Renal pelvis (tissue), 4 donors: Measurements from ENCODE around the gene ADARB2. TPM values are rescaled to one million over a fixed set of nuclear protein-coding genes. Genes with fewer than 3 reads are reported as not detected.

Experiments
- DNase-seq: peaks from one replicate; pipeline ENCODE4 v3.0.0-alpha.2; 2013
- polyA plus RNA-seq, 3 donors: library from polyadenylated mRNA; unstranded; fragments of 120-200 nt; gene quantifications; one replicate each; pipeline ENCODE4 v1.2.1, GENCODE V29; 2013; ENCODE audit not compliant: insufficient read length in 3 of 3

ADARB2 gene
- polyA plus RNA-seq, 3 donors, result 0.62 to 3.0 (median 1.1) TPM

DNA sequence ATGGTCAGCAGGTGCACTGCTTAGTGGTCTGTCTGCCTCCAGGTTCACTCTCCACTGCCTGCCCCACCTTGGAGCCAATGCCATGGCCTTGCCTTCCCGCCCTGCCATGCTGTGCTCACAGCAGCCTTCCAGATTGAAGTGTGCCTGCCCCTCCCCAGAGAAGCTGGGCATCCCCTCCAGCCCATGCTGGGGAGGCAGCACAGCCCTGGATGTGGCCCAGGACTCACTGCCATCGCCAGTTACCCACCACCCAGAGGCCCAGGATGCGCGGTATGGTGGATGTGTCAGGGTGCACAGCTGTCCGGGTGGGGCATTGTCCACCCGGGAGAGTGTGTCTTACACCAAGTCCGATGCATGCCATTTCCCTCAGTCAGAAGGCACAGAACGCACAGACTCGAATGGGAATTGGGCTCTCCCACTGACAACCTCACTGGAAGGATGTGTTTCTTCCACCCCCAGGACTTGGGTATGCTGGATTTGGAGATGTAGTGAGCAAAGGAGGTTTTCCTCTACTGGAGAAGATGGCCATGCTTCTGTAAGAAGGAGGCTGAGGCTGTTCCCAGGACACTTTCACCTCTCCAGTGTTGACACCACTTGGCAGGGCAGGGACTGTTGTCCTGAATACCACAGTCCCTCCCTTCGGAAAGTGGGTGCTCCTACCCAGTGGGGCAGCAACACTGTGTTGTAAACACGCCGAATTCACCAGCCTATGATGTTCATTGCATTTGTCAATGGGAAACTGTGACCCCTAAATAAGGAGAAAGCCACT is 122.0 kb downstream of the ADARB2 start:
- DNase-seq, result no peak

DNA sequence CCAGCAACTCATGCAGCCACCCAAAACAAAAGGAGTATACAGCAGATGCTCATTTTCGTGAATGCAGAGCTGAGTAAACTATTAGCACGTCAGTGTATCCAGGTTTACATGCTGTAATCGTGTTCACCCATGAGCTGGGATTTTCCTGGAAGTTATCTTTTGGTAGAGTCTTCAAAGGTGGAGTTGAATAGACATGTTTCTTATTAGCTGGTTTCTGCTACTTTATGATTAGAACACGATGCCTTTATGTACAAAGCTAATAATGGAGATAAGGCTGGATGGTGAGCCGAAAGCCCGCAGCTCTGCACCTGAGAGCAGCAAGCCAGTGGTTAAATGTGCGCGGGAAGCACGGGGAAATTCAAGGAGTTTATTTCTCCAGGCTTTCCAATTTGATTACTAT is 123.8 kb downstream of the ADARB2 start:
- no peak for DNase-seq

DNA sequence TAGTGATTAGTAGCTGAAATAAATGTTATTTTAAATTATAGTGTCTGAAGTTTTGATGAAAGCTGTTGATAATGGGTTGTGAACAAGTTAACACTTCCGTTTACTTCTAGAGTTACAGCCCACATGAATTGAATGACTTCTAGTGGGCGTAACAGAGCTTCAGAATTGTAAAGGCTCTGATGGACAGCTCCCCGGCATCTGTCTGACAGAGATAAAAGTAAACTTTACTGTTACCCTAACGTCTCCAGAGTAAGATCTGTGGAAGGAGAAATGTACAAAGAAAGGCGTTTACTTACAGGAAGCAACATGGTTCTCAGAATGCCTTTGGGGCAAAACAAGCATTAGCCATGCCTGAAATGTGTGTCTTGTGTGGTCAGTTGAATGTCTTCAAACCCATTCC is 124.4 kb downstream of the ADARB2 start:
- DNase-seq, result no peak

DNA sequence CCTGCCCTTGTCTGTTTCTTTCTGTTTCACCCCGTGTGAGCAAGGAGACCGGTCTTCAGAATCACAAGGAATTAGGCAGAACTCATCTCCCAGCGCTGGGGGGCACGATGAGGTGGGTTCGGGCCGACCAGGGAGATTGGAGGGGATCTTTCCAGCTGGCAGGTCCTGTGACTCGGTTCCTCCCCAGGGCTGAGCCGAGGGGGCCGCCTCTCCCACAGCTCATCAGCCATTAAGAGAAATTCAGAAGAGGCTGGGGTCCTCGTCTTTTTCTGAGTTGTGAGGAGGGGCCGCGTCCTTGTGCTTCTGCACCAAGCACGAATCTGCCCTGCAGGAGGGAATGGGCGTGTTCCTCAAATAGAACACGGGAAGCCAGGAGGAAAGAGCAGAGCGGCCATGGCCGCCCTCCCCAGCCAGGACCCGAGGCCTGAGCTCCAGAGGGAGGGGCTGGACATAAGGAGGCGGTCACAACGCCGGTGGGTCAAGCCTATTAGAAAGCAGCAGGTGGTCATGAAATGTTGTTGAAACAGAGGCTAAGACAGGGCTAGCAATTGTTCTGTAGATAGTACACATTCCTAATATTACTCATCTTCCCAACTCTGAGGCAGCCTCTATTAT is 125.3 kb downstream of the ADARB2 start:
- no peak for DNase-seq

DNA sequence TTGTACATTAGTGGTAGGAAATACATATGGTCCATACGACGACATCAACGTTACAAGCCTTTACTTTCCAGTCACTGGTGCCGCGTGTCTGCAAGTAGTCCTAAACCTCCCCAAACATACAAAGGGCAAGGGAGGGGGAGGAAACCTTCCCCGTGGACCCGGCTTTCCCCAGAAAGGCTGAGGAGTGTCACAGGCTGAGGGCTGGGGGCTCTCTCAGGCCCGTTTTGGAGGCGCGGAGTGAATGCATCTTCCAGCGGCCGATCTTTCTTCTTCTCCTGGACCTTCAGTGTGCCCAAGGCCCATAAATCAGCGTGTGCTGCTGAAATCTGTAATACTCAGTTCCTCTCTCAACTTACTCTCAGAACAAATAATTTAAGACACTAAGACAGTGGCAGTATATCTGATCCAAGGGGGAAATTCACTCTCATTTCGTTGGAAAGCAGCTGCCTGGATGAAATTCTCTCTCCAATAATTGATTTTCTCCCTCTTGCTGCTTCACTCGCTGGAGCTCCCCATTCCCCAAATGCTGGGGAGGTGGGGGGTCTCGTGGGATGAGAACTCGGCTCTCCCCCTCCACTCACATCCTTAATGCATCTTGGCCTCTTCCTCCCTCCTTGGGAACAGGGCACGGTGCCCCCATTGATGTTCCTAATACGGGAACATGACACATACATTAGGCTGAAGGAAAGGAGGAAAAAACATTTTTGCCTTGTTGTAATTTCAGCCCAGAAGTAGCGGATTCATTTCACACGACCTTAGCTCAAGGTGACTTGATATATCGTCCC is 126.1 kb downstream of the ADARB2 start:
- no peak for DNase-seq

DNA sequence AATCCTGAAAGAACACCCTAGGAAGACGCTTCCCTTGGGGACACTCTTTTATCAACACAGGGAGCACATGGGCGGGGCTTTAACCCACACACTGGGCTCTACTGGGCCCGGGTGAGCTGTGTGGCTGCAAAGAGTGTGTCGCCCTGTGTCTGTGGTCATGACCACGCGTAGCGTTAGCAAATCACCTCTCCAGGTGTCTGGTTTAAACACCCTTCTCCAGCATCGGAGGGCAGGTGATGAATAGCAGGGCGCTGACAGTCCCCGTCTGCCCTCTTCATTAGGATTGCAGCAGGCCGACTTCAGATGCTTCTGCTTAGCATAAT is 127.7 kb downstream of the ADARB2 start:
- DNase-seq, result no peak

DNA sequence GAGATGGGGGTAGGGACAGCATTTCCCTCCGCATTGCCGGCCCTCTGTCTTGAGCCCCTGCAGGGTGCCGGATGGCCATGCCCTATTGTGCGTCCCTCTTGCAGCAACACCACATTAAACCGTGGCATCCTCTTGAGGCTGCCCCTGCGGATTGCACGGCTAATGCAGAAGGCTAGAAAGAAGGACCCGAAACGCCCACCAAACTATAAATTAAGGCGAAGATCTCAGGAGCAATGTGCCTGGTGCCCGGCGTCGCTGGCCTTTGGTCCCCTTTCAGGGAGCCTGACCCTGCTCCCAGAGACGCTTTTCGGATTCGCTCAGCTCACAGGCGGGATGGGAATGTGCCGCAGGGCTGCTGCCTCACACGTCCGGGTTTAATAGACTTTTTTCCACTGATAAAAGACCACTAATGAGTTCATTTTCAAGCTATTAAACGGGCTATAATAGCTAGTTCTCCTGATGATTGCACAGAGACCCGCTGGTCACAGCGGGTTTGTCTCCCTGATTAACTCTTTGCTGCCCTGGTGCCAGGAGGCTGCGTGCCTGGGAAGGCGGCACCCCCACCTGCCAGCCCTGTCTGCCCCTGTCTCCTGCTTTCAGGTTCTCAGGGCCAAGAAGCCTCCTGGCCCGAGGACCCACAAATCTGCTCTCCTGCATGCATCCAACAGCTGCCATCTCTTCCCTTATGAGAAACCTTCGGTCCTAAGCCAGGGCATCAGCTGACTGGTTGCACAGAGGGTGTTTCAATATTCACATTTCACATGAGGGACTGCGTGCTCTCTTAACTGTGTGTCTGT is 128.3 kb downstream of the ADARB2 start:
- DNase-seq, result no peak

DNA sequence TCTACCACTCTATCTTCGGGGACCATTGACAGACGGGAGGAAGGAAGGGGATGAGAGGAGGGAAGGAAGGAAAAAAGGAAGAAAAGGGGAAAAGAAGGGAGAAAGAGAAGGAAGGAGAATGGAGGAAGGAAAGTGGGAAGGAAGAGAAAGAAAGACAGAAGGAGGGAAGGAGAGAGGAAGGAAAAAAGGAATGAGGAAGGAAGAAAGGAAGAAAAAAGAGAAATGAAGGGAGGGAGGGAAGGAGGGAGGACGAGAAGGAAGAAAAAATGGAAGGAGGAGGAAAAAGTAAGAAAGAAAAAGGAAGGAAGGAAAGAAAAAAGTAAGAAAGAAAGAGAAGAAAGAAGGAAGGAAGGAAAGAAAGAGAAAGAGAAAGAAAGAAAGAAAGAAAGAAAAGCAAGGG is 128.9 kb downstream of the ADARB2 start:
- no peak for DNase-seq

DNA sequence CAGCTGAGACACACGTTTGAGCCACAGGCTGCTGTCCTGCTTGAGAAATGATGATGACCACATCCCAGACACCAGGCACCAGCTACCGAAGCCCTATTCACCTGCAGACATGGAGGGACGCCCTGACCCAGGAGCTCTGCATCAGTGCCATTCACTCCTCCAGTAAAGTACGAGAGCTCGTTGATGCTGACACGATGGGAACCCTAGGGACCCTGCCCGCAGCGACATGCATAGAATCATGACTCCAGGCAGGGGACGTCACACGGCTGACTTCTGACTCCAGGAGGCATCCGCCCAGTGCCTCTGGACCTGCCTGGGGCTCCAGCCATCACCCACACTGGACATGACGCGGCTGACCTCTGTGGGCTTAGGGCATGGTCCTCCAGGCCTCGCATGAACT is 129.9 kb downstream of the ADARB2 start:
- no peak for DNase-seq

DNA sequence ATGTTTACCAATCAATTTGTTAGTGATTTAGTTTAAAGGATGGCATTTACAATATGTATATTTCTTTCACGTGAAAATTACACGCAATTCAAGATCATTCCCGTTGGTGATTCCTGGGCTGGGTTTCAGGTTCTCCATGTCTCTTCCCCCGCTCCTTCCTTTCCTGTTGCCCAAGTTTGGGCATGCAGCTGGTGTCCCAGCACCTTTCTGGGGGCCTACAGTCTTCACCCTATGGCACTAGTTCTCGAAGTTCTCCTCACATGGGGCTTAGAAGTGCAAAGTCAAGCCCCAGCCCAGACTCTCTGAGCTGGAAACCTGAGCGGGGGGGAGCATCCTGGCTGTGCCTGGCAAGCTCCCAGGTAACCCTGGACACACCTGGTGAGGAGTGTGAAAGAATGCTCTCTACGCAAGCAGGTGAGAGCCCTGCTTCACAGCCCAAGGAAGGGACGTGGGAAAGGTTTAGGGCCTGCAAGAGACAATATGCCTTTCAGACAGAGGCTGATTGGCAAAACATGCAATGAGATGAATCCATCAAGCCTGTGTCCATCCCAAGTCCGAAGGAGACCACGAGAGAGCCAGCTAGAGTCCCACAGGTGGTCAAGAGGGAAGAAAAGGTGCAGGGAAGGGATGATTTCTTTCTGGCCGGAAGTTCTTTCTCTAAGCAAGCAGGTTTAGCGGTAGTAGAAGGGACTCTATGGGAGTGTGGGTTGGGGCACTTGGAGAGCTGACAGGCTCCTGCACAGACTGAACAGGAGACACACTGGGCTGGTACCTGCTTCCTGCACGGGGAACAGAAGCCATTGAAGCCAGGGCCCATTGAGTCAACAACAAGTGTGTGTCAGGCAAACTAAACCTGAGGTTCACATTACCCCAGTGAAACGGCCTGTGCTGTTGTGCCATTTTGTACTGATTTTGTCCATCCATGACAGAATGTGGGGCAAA is 131.1 kb downstream of the ADARB2 start:
- no peak for DNase-seq

DNA sequence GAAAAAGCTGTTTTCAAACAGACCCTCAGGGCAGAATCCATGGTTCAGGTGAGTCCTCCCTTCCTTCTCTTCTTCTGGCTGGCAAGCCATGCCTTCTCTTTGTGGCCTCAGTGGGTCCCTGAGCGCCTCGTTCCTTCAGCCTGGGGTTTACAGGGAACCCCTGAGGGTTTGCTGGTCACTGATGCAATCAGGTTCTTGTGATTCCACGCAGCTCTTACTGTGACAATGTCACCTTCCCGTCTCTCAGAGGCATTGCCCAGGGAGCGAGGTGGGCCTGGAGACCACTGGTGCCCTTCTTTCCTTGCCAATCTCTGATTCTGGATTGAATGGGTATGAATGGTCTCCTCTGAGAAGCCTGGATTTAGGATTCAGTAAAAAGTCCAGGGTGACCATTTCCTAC is 132.2 kb downstream of the ADARB2 start:
- DNase-seq, result no peak

DNA sequence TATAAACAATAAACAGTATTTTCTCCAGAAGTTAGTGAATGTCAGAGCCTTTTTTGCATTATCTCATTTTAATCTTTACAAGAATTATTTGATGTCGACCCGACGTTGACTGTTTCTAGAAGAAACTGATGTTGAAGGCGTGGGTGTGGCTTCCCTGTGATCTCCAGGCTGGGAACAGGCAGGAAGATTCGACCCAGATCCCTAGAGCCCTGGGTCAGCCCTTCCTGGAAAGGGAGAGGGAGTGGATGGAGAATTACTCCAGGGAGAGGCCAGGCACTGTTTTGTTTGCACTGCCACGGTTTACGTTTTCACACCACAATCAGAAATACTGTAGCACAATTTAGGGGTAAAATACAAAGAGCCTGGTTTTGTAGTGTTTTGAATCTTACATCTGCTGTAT is 133.1 kb downstream of the ADARB2 start:
- DNase-seq, result no peak

DNA sequence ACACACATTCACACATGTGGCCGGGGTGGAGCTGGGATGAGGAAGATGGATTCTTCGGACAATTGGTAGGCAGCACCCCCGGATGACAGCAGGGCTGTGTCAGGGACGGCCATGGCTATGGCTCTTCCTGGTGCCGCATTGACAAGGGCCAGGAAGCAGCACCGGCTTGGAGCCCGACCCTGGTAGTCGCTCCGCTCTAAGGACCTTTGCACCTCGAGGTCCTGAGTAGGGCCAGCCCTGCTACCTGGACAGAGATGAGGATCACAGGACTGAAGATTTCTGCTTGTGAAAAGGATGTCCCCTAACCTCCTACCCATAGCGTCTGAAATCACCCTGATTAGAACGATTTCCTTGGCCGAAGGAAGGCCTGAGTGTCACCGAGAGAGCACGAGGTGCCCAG is 134.1 kb downstream of the ADARB2 start:
- no peak for DNase-seq

DNA sequence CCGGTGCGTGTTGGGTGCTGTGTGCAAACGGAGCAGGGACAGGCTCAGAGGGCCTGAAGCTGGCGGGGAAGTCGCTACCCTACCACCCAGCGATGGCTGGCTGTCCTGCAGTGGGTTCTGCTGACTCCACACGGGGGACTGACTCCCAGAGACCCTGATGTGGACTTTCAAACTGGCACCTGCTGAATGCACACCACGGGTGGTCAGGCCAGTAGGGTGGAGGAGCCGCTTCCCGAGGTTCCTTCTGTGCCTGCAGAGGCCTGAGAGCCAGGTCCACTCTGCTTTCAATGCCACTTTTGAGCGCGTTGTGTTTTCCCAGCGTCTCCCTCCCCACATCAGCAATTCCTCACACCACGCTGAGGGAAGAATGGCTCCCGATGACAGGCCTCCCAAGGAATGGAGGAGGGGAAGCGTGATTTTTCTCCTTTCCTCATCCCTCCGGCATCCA is 135.3 kb downstream of the ADARB2 start:
- no peak for DNase-seq

DNA sequence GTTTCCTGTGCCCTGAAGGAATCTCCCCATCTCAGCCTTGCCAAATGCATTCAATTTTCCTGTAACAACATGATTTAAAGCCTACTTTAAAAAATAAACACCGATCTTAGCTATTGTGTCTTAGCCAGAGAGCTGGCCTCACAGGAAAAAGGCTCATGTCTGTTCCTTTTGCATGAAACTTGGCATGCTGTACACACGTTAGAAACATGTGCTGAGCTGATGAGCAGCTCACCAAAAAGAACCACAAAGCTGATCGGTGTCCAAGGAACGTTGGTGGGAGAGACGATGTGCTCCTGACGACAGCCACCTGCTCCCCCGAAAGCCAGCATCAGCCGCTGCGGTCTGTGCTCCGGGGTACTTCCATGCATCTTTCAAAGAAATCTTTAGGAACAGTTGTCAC is 135.9 kb downstream of the ADARB2 start:
- no peak for DNase-seq

DNA sequence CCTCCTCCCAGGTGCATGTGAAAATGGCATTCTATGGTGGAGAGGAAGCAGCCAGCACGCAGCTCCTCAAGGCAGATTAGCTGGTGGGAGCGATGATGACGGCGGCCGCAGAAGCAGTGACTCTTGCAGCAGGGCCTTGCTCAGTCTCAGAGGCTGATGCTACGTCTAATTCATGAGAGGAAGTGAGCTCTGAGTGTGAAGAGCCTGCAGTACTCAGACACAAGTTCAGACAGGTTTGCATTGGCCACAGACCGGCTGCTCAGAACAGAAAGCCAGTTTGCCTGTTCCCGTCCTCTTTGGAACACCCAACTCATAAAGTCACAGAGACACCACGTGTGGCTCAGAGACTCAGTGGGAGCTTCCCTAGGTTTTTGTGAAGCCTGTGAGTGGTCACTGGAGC is 136.5 kb downstream of the ADARB2 start:
- DNase-seq, result no peak

DNA sequence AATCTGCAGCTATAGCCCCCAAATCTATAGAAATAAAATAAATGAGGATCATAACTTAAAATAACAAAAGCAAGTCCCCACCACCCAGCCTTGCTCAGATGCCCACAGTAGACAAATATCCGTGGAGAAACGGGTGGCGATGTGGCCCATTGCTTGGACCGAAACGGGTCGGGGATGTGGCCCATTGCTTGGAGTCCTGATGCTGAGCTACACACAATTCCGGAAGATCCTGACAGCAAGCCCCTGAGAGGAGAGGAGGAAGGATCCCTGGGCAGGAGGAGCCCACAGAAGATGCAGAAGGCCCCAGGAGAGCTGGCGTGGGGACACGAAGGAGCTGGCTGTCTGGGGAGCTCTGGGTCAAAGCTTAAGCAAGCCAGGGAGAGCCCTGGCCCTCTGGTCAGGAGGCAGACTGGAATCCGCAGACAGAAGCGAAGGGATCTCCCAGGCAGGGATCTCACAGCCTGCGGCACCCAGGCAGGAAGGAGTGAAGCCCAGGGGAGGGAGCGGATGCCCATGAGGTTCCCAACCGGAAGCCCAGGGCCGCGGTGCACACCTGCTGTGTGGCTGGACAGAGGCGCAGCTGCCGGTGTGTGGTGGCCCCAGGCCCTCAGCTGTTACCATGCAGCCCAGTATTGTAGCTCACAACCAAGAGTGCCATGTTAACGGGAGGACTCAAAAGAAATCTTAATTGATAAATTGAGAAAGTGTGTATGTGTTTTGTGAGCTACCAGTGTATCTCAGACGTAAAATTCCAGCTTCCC is 138.8 kb downstream of the ADARB2 start:
- DNase-seq, result no peak

DNA sequence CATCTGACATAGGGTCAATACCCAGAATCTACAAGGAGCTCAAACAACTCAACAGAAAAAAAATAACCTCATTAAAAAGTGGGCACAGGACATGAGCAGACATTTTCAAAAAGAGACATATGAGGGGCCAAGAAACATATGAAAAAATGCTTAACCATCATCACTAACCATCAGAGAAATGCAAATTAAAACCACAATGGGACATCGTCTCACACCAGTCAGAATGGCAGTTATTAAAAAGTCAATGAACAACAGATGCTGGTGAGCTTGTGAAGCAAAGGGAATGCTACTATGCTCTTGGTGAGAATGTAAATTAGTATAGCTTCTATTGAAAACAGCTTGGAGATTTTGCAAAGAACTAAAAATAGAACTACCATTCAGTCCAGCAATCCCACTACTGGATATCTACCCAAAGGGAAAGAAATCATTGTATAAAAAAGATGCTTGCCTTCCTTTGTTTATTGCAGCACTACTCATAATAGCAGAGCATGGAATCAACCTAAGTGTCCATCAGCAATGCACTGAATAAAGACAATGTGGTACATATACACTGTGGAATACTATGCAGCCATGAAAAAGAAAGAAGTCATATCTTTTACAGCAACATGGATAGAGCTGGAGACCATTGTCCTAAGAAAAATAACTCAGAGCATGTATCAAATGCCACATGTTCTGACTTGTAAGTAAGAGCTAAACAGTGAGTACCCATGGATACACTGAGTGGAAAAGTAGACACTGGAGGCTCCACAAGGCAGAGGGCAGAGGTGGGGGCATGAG is 139.8 kb downstream of the ADARB2 start:
- no peak for DNase-seq

DNA sequence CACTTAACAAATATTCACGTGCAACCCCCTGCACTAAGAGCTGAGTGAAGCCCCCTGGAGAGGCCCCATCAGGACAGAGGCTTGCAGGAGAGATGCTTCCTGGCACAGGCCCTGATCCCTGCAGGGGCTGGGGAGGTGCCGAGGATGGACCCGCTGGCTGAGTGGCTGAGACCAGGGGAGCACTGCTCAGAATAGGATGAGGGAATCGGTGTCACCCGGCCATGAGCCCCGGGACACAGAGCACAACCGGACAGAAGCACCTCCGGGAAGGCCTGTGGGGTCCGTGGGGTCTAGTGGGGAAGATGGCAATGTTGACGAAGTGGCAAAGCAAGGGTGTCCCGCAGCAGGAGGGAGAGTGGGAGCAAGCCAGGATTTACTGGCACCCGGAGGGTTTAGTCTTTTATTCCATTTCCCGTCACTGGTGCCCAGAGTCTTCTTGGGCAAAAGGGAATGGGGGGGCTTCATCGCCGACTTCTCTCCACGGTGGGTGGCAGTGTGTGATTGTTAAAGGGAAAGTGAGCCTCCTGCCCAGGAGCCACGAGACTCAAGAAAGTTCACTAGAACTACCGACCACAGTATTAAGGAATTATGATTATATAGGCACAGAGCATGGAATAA is 140.7 kb downstream of the ADARB2 start:
- no peak for DNase-seq
